ENCODE data around the gene STMN3.

STMN3 gene

GRCh38 chr20:63691711-63692435, 38.6 kb upstream of the STMN3 start:
- DNase-seq: peak; percentile 3

- DNase-seq: peak; percentile 3
Observed at GRCh38 chr20:63690898-63691710, 37.9 kb upstream of the STMN3 start.

- DNase-seq: peak; percentile 3
Observed at GRCh38 chr20:63690003-63690897, 37.0 kb upstream of the STMN3 start.

- no peak for DNase-seq
Observed at GRCh38 chr20:63689046-63690002, 36.1 kb upstream of the STMN3 start.

GRCh38 chr20:63688228-63689045, 35.2 kb upstream of the STMN3 start:
- DNase-seq: no peak

- no peak for DNase-seq
Observed at GRCh38 chr20:63687419-63688178, 34.4 kb upstream of the STMN3 start.

GRCh38 chr20:63686492-63687321, 33.5 kb upstream of the STMN3 start:
- no peak for DNase-seq

- no peak for DNase-seq
Observed at GRCh38 chr20:63686094-63686491, 32.9 kb upstream of the STMN3 start.

- no peak for DNase-seq
Observed at GRCh38 chr20:63685269-63686026, 32.2 kb upstream of the STMN3 start.

GRCh38 chr20:63682384-63683139, 29.3 kb upstream of the STMN3 start:
- no peak for DNase-seq

GRCh38 chr20:63681609-63682142, 28.5 kb upstream of the STMN3 start:
- DNase-seq: no peak

- DNase-seq: no peak
Observed at GRCh38 chr20:63680857-63681608, 27.8 kb upstream of the STMN3 start.

- no peak for DNase-seq
Observed at GRCh38 chr20:63680427-63680826, 27.2 kb upstream of the STMN3 start.

- no peak for DNase-seq
Observed at GRCh38 chr20:63679799-63680305, 26.6 kb upstream of the STMN3 start.

- no peak for DNase-seq
Observed at GRCh38 chr20:63678667-63679465, 25.6 kb upstream of the STMN3 start.

- no peak for DNase-seq
Observed at GRCh38 chr20:63678071-63678470, 24.8 kb upstream of the STMN3 start.
